ENCODE results near the gene MAML3.

The MAML3 gene

DNA sequence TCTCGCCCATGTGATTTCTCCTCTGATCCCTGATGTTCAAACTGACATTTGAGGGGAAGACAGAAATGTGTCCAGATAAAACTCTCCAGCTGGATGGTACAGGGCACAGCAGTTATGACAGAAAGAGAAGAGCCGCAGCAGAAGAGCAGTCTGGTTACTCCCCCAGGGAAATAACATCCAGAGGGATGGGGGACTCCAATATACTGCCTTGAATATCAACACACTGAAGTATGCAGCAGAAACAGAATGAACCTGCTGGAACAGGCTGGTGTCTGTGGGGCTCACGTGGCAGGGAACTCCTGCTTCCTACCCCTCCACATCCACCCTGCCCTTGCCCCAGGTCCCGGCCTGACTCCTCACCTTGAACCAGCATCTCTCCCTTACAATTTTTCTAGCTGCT lies 394.9 kb downstream of the MAML3 start:
- no peak overlapping the region for H3K4me3 ChIP-seq (ENCODE audit: low read length)
- no peaks in the 10 kb centered on the region for H3K9me3 ChIP-seq (ENCODE audit: insufficient read depth, low read depth, low read length)
- no peak overlapping the region for H3K27ac ChIP-seq (ENCODE audit: low read length)
- H3K36me3 ChIP-seq (ENCODE audit: insufficient read depth, low read depth, low read length) = no peaks in the 10 kb centered on the region
- no peak overlapping the region for H3K9ac ChIP-seq (ENCODE audit: low read depth, low read length)
- no peaks in the 10 kb centered on the region for H3K27me3 ChIP-seq (ENCODE audit: insufficient read depth, low read length)
- H3K4me1 ChIP-seq (ENCODE audit: insufficient read depth, low read length) = peaks cover 9% of the 10 kb centered on the region; the same call in 1 of the 2 replicates

DNA sequence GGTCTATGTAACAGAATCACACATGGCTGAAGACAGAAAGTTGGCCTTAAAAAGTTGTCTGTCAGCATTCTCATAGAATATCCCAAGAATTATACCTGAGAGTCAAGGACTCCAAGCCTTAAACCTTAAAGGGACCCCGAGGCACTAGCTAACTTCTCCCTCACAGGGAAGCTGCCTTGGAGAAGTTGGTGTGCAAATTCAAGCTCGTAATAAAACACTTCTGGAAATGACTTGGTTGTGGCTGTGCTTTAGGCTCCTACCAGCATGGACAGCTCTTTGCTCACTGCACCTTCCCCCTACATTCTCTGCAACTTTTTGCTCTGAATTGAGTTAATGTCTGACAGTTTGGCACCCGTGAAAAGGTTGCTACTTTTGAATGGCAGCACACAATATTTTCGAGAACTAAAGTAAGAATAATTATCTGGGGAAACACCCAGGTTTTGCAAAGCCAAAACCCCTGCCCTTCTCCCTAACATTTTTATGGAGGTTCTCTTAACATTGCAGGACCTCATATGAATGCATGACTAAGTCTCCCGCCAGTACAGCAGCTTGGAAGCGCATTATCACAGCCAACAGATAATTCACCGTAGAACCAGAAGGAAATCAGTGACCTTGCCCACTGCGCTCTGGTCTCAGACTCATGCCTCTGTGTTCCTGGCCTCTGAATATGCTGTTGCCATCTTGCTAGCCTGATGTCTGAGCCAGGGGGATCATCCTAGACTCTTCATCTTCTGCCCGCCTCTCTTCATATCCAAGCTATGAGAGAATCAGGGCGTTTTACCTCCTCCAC lies 397.4 kb downstream of the MAML3 start:
- Histone ChIP-seq H3K4me3 (ENCODE audit: low read length) (no peak overlapping the region), H3K27ac (ENCODE audit: low read length) (no peak overlapping the region), H3K27me3 (ENCODE audit: insufficient read depth, low read length) (no peaks in the 10 kb centered on the region), H3K9me3 (ENCODE audit: insufficient read depth, low read depth, low read length) (no peaks in the 10 kb centered on the region), H3K4me1 (ENCODE audit: insufficient read depth, low read length) (peaks cover 3% of the 10 kb centered on the region; the same call in 1 of the 2 replicates), H3K36me3 (ENCODE audit: insufficient read depth, low read depth, low read length) (no peaks in the 10 kb centered on the region), H3K9ac (ENCODE audit: low read depth, low read length) (no peak overlapping the region)

DNA sequence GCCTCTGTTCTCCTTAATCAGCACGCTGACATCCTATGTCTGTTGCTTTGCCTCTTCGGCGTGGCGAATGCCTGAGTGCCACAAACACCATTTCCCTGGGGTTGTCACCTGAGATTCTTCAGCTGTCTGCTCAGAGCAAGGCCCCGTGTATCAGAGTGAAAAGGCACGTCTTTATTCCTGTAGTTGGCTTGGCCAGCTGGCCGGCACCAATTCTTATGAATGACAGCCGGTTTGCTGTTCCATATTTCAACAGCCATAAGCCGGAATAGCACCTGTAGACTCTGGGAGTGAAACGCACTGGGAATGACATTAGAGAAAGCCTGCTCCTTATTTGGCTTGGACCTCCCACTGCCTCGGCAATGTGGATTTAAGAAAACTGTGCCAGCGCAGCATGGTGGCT lies 399.0 kb downstream of the MAML3 start:
- H3K9me3 ChIP-seq (ENCODE audit: insufficient read depth, low read depth, low read length) = no peaks in the 10 kb centered on the region
- H3K4me1 ChIP-seq (ENCODE audit: insufficient read depth, low read length) = no peaks in the 10 kb centered on the region
- H3K36me3 ChIP-seq (ENCODE audit: insufficient read depth, low read depth, low read length) = no peaks in the 10 kb centered on the region
- H3K9ac ChIP-seq (ENCODE audit: low read depth, low read length) = no peak overlapping the region
- no peak overlapping the region for H3K4me3 ChIP-seq (ENCODE audit: low read length)
- no peaks in the 10 kb centered on the region for H3K27me3 ChIP-seq (ENCODE audit: insufficient read depth, low read length)
- no peak overlapping the region for H3K27ac ChIP-seq (ENCODE audit: low read length)

DNA sequence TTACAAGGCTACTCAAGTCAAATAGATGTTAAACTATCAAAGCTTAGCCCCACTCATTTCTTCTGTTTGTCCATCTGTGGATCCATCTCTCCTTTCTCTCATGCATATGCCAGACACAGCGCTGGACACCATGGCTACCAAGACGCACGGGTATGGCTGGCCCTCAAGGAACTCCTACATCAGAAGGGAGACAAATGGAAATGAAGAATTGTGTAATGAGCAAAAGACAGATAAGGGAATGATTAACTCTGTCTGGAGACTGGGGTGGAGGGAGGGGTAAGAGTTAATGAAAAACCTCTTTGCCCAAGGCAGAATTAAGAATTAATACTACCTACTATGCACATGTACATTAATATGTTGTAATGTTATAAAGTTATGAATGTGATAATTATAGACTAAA lies 400.3 kb downstream of the MAML3 start:
- no peaks in the 10 kb centered on the region for H3K36me3 ChIP-seq (ENCODE audit: insufficient read depth, low read depth, low read length)
- no peaks in the 10 kb centered on the region for H3K9me3 ChIP-seq (ENCODE audit: insufficient read depth, low read depth, low read length)
- H3K9ac ChIP-seq (ENCODE audit: low read depth, low read length) = no peak overlapping the region
- no peaks in the 10 kb centered on the region for H3K27me3 ChIP-seq (ENCODE audit: insufficient read depth, low read length)
- H3K4me3 ChIP-seq (ENCODE audit: low read length) = no peak overlapping the region
- no peak overlapping the region for H3K27ac ChIP-seq (ENCODE audit: low read length)
- H3K4me1 ChIP-seq (ENCODE audit: insufficient read depth, low read length) = no peaks in the 10 kb centered on the region

DNA sequence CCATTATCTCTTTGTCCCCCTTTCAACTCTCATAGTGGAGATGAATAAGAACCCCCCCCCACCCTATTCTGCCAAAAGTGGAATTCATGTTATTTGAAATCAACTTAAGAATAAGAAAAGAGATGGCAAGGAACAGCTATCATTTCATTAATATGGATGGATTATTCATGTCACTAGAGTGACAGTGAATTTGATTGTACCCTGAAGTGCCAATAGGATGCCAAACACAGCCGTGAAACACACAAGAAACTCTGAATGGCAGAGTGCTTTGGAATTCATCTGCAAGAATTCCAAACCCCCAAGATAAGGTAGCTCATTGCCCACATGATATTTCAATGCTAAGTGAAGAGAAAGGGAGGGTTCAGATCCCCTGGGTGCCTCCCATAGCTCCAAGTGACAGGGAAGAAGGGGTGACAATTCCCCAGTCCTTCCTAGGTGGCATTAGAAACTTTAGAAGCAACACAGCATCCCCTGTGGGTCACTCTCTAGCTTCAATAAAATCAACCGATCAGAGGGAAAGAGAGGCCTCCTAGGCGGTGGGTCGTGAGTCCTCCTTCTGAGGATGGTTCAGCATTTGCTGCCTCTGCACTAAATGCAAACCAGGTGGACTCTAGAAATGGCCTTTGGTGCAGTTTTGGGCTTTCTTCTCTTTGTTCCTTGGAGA lies 404.0 kb downstream of the MAML3 start:
- Histone ChIP-seq H3K9ac (ENCODE audit: low read depth, low read length) (no peak overlapping the region), H3K27ac (ENCODE audit: low read length) (no peak overlapping the region), H3K4me1 (ENCODE audit: insufficient read depth, low read length) (peaks cover 6% of the 10 kb centered on the region; the same call in 1 of the 2 replicates), H3K27me3 (ENCODE audit: insufficient read depth, low read length) (no peaks in the 10 kb centered on the region), H3K9me3 (ENCODE audit: insufficient read depth, low read depth, low read length) (no peaks in the 10 kb centered on the region), H3K4me3 (ENCODE audit: low read length) (no peak overlapping the region), H3K36me3 (ENCODE audit: insufficient read depth, low read depth, low read length) (no peaks in the 10 kb centered on the region)

DNA sequence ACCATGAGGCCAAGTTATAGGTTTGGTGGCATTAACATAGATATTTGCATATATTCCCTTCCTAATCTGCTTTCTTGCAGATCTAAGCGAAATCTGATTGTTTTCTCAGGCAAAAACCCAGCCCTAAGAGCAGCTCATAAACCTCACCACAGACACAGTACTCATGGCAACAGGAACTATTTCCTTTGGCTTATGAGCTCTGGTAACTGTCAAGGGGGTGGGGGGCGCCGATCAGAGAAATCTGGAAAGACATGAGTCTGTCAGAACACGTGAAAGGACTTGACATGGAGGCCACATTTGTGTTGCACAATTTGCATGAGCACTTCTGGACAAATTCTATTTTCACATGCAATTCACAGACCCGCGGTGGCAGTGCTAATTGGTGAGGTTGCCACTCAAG lies 404.6 kb downstream of the MAML3 start:
- Histone ChIP-seq H3K9ac (ENCODE audit: low read depth, low read length) (no peak overlapping the region), H3K4me1 (ENCODE audit: insufficient read depth, low read length) (peaks cover 6% of the 10 kb centered on the region; the same call in 1 of the 2 replicates), H3K27me3 (ENCODE audit: insufficient read depth, low read length) (no peaks in the 10 kb centered on the region), H3K36me3 (ENCODE audit: insufficient read depth, low read depth, low read length) (no peaks in the 10 kb centered on the region), H3K9me3 (ENCODE audit: insufficient read depth, low read depth, low read length) (no peaks in the 10 kb centered on the region), H3K4me3 (ENCODE audit: low read length) (no peak overlapping the region), H3K27ac (ENCODE audit: low read length) (no peak overlapping the region)

DNA sequence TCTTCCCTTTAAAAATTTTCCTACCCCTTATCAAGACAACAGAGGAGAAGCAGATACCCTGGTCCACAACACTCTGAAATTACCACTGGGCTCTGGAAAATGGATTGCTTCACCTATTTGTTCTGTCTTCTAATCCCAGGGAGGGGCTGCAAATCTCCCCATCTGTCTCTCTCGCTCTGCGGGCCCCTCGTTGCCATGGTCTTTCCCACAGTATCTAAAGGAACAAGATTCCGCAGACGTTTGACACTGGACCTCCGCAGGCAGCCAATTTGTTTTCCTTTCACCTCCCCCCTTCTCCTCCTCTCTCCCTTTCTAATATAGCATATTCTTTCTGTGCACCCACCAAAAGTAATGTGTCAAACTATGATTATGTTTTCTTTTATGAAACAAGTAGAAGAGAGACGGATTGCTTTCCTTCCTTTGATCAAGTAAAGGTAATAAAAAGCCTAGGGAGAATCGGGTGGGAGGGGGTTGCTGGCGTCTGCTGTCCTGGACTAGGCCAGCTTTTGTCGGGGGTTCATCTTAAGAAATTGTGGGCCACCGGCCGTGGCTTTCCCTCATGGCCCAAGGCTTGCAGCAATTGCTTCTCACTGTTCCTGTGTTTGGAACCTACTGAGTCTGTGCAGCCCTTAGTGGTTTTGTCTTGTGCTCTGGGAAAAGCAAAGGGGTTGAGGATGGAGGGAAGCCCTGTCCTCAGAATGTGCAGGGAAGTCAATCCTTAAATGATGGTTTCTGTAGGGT lies 407.4 kb downstream of the MAML3 start:
- Histone ChIP-seq H3K4me3 (ENCODE audit: low read length) (no peak overlapping the region), H3K27me3 (ENCODE audit: insufficient read depth, low read length) (no peaks in the 10 kb centered on the region), H3K27ac (ENCODE audit: low read length) (no peak overlapping the region), H3K4me1 (ENCODE audit: insufficient read depth, low read length) (peaks cover 6% of the 10 kb centered on the region; the same call in 1 of the 2 replicates), H3K36me3 (ENCODE audit: insufficient read depth, low read depth, low read length) (no peaks in the 10 kb centered on the region), H3K9me3 (ENCODE audit: insufficient read depth, low read depth, low read length) (no peaks in the 10 kb centered on the region), H3K9ac (ENCODE audit: low read depth, low read length) (no peak overlapping the region)

DNA sequence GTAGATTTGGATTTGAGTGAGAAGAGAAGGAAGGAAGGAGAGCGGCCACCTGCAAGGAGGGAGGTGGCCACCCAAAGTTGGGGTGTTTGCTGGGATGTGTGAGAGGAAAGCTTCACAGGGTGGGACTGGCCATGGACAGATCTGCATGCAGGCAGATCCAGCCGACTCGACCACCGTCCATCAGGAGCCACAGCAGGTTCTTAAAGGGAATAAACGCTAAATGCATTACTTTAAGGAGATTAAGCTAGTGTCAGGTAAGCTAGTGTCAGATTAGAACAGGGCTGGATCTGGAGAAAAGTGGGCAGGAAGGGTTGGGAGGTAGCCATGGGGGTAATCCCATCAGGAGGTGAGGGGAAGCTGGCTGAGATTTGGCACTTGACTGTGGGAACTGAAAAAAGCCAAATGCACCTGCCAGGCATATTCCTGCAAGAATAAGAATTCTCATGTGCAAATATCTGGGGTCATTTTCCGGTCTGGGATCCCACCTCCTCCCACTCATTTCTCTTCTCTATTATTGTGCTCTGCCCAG lies 408.8 kb downstream of the MAML3 start:
- no peak overlapping the region for H3K9ac ChIP-seq (ENCODE audit: low read depth, low read length)
- no peak overlapping the region for H3K4me3 ChIP-seq (ENCODE audit: low read length)
- no peaks in the 10 kb centered on the region for H3K36me3 ChIP-seq (ENCODE audit: insufficient read depth, low read depth, low read length)
- H3K27me3 ChIP-seq (ENCODE audit: insufficient read depth, low read length) = no peaks in the 10 kb centered on the region
- H3K9me3 ChIP-seq (ENCODE audit: insufficient read depth, low read depth, low read length) = no peaks in the 10 kb centered on the region
- H3K27ac ChIP-seq (ENCODE audit: low read length) = no peak overlapping the region
- H3K4me1 ChIP-seq (ENCODE audit: insufficient read depth, low read length) = peaks cover 6% of the 10 kb centered on the region; the same call in 1 of the 2 replicates

DNA sequence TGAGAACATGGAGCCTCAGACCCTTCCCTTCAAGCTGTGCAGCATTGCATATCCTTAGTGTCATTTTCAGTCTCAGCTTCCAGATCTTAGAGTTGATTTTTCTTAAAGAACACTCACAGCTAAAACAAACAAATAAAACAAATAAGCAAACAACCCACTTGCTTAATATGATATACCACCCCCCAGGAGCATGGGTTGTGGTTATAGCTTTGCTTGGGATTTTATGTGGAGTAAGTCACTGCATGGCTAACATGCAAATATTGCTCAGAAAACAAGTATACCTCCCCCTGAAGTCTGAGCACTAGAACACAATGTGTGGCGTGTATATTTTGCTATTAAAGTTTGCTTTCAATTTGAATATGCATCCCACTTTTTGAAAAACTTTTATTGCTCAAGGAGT lies 409.8 kb downstream of the MAML3 start:
- Histone ChIP-seq H3K27me3 (ENCODE audit: insufficient read depth, low read length) (no peaks in the 10 kb centered on the region), H3K9ac (ENCODE audit: low read depth, low read length) (no peak overlapping the region), H3K4me1 (ENCODE audit: insufficient read depth, low read length) (peaks cover 6% of the 10 kb centered on the region; the same call in 1 of the 2 replicates), H3K4me3 (ENCODE audit: low read length) (no peak overlapping the region), H3K9me3 (ENCODE audit: insufficient read depth, low read depth, low read length) (no peaks in the 10 kb centered on the region), H3K36me3 (ENCODE audit: insufficient read depth, low read depth, low read length) (no peaks in the 10 kb centered on the region), H3K27ac (ENCODE audit: low read length) (no peak overlapping the region)

DNA sequence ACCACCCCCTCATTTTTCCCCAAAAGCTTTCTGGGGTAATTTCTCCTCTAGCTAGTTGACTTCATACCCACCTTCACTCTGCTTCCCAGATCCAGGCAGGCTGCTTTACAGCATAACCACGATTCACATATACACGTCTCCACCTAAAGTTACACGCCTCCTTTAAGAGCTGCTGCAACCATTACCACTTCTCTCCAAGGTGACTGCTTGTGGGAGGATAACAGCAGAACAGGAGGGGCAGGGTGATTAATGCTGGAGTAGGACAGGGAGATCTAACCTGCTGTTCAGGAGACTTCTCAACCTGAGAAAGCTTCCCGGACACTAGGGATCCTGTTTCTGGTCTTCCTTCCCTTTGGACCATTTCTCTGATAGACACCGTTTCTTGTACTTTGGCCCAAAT lies 411.0 kb downstream of the MAML3 start:
- H3K9ac ChIP-seq (ENCODE audit: low read depth, low read length) = no peak overlapping the region
- no peak overlapping the region for H3K27ac ChIP-seq (ENCODE audit: low read length)
- H3K9me3 ChIP-seq (ENCODE audit: insufficient read depth, low read depth, low read length) = no peaks in the 10 kb centered on the region
- H3K36me3 ChIP-seq (ENCODE audit: insufficient read depth, low read depth, low read length) = no peaks in the 10 kb centered on the region
- no peak overlapping the region for H3K4me3 ChIP-seq (ENCODE audit: low read length)
- peaks cover under 1% of the 10 kb centered on the region; the same call in 1 of the 2 replicates for H3K27me3 ChIP-seq (ENCODE audit: insufficient read depth, low read length)
- peaks cover 6% of the 10 kb centered on the region; the same call in 1 of the 2 replicates for H3K4me1 ChIP-seq (ENCODE audit: insufficient read depth, low read length)

DNA sequence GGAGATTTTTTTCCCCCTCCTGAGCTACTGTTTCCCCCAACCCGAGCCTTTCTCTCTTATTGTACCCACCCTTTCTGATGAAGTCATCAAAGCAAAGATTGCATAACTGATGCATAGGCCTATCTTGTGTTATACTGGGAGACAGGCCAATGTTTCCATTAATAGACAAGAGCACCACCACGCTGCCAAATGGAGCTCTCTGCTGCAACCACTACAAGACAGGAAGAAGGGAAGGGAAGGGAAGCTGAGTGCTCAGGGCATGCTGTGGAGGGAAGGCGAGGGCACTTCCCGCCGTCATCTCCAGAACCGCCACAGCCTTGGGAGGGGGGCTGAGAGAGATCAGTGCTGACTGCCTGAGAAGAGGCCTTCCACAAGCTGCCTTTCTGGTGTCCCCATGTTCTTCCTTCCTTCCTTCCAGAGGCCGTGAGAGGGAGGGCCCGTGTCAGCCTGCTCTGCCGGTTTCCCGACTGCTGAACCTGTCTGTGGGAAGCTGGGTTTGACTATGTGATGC lies 413.4 kb downstream of the MAML3 start:
- H3K27ac ChIP-seq (ENCODE audit: low read length) = no peak overlapping the region
- H3K9me3 ChIP-seq (ENCODE audit: insufficient read depth, low read depth, low read length) = no peaks in the 10 kb centered on the region
- H3K36me3 ChIP-seq (ENCODE audit: insufficient read depth, low read depth, low read length) = no peaks in the 10 kb centered on the region
- peaks cover 11% of the 10 kb centered on the region; the same call in 1 of the 2 replicates for H3K4me1 ChIP-seq (ENCODE audit: insufficient read depth, low read length)
- H3K4me3 ChIP-seq (ENCODE audit: low read length) = no peak overlapping the region
- H3K27me3 ChIP-seq (ENCODE audit: insufficient read depth, low read length) = peaks cover 22% of the 10 kb centered on the region; the same call in 1 of the 2 replicates
- no peak overlapping the region for H3K9ac ChIP-seq (ENCODE audit: low read depth, low read length)

Data from iPS-20b (cell line).